AG04450 (cell line): Measurements from ENCODE around the gene ALPK3. TPM values are rescaled to one million over a fixed set of nuclear protein-coding genes. Genes with fewer than 3 reads are reported as not detected.

Experiments used
- CTCF ChIA-PET: fragments of 300-600, 350-600 bp; formaldehyde crosslinking; extraction: SDS; loops from one replicate; lab custom pipeline; 2022; ENCODE audit warnings: antibody characterized with exemption, inconsistent platforms; lab: Charles Lee
- POLR2A ChIA-PET: fragments of 350-600 bp; formaldehyde crosslinking; extraction: SDS; loops from one replicate; lab custom pipeline; 2021; ENCODE audit warnings: antibody characterized with exemption, inconsistent platforms; lab: Yijun Ruan, JAX
- DNase-seq: peaks from one replicate; pipeline ENCODE4 v3.0.0-alpha.2; 2011; ENCODE audit warnings: low read depth, low spot score
- H3K27ac ChIP-seq: one replicate; pipeline ENCODE4 v1.5.1; 2012; ENCODE audit warnings: low read depth, low read length, control low read depth
- H3K27me3 ChIP-seq: one replicate; pipeline ENCODE4 v1.6.0; 2012; ENCODE audit warnings: low read length; ENCODE audit not compliant: control insufficient read depth, insufficient read depth
- H3K4me3 ChIP-seq: 2 replicates; pipeline ENCODE4 v1.5.1; 2011; ENCODE audit warnings: mild to moderate bottlenecking, low read depth, low read length, control low read depth
- H3K9me3 ChIP-seq: 2 replicates; pipeline ENCODE4 v1.5.1; 2012; ENCODE audit warnings: low read length; ENCODE audit not compliant: control insufficient read depth, insufficient read depth
- CTCF ChIP-seq: IDR thresholded peaks from 2 replicates; pipeline ENCODE4 v1.5.1; 2011; ENCODE audit warnings: low read depth, low read length, control low read depth, inconsistent platforms
- polyA plus RNA-seq: library from polyadenylated mRNA; depleted of rRNA; stranded (reverse); fragments of >200 nt; gene quantifications from 2 replicates; pipeline ENCODE4 v1.2.3, GENCODE V29; 2011

The ALPK3 gene
- polyA plus RNA-seq, 1 experiment: 0.04 TPM

GRCh38 chr15:84831613-84832012 is 14.5 kb downstream of the ALPK3 start:
- no peak overlapping the region for H3K4me3 ChIP-seq
- H3K27me3 ChIP-seq: peaks cover 23% of the 10 kb centered on the region
- DNase-seq: no peak
- H3K9me3 ChIP-seq: no peaks in the 10 kb centered on the region
- no peak overlapping the region for H3K27ac ChIP-seq
- POLR2A ChIA-PET: no interaction called here
- no peak for TF ChIP-seq CTCF
- CTCF ChIA-PET: interaction anchor here (0.6 to 1.2 kb wide), 2 partner anchors 14 to 106 kb away, joined by 3 to 4 read pairs; no protein-coding TSS in a partner anchor

- CTCF ChIA-PET: no interaction called here
Measured at GRCh38 chr15:84832448-84833040, 15.4 kb downstream of the ALPK3 start.

GRCh38 chr15:84833447-84834228 is 16.5 kb downstream of the ALPK3 start:
- peaks cover 26% of the 10 kb centered on the region for H3K27me3 ChIP-seq
- H3K9me3 ChIP-seq: no peaks in the 10 kb centered on the region
- ChIA-PET POLR2A (interaction anchor here (0.6 kb wide), 1 partner anchor 191 kb away, joined by 4 read pairs; no protein-coding TSS in a partner anchor), CTCF (no interaction called here)
- no peak overlapping the region for H3K27ac ChIP-seq
- no peak for TF ChIP-seq CTCF
- H3K4me3 ChIP-seq: no peak overlapping the region
- no peak for DNase-seq

More at GRCh38 chr15:84832448-84833040, 15.4 kb downstream of the ALPK3 start:
- no peak for TF ChIP-seq CTCF
- H3K4me3 ChIP-seq: no peak overlapping the region
- DNase-seq: no peak
- peaks cover 28% of the 10 kb centered on the region for H3K27me3 ChIP-seq
- no peak overlapping the region for H3K27ac ChIP-seq
- H3K9me3 ChIP-seq: no peaks in the 10 kb centered on the region
- POLR2A ChIA-PET: no interaction called here

GRCh38 chr15:84834229-84834955 is 17.2 kb downstream of the ALPK3 start:
- no peak overlapping the region for H3K27ac ChIP-seq
- ChIA-PET CTCF (no interaction called here), POLR2A (interaction anchor here (0.6 kb wide), 1 partner anchor 192 kb away, joined by 4 read pairs; no protein-coding TSS in a partner anchor)
- DNase-seq: no peak
- H3K4me3 ChIP-seq: no peak overlapping the region
- peaks cover 23% of the 10 kb centered on the region for H3K27me3 ChIP-seq
- H3K9me3 ChIP-seq: no peaks in the 10 kb centered on the region
- no peak for TF ChIP-seq CTCF
